ENCODE measurements around the gene PITRM1.

- TF ChIP-seq SPI1 (IDR thresholded peaks at IDR 0.05; ENCODE audit: borderline replicate concordance, low read depth) (no peak), CTCF (IDR thresholded peaks at IDR 0.05; ENCODE audit: insufficient read depth, low read length) (no peak), REST (IDR thresholded peaks at IDR 0.05; ENCODE audit: insufficient replicate concordance, low read depth) (no peak), GABPA (IDR thresholded peaks at IDR 0.05; ENCODE audit: low read depth) (no peak)
Measured at GRCh38 chr10:3180355-3181025, 7.9 kb upstream of the PITRM1 start.
